HG02610 (cell line): ENCODE measurements around the gene CADM2.
"Not testable (repeated sequence)": the region's sequence is repeated elsewhere in the genome, so short reads cannot be mapped to it uniquely, and the experiment has no call there.

ENCODE experiments used
- ATAC-seq: cut with Tn5 transposase; IDR thresholded peaks from one replicate; pipeline ENCODE4 v1.9.1; 2021; ENCODE audit warnings: mild to moderate bottlenecking, moderate library complexity; ENCODE audit not compliant: unreplicated experiment

Gene CADM2

GRCh38 chr3:85627932-85628331, 669.1 kb downstream of the CADM2 start:
- ATAC-seq: no peak

GRCh38 chr3:85631070-85631469, 672.3 kb downstream of the CADM2 start:
- ATAC-seq: no peak

- no peak for ATAC-seq
Observed at GRCh38 chr3:85632921-85633320, 674.1 kb downstream of the CADM2 start.

GRCh38 chr3:85652360-85652759, 693.6 kb downstream of the CADM2 start:
- ATAC-seq: peak; percentile 49

GRCh38 chr3:85660451-85660850, 701.7 kb downstream of the CADM2 start:
- no peak for ATAC-seq

GRCh38 chr3:85662462-85662861, 703.7 kb downstream of the CADM2 start:
- no peak for ATAC-seq

- no peak for ATAC-seq
Observed at GRCh38 chr3:85667744-85668143, 709.0 kb downstream of the CADM2 start.

- ATAC-seq: no peak
Observed at GRCh38 chr3:85670634-85671205, 711.9 kb downstream of the CADM2 start.

- ATAC-seq: no peak
Observed at GRCh38 chr3:85672761-85673160, 714.0 kb downstream of the CADM2 start.

GRCh38 chr3:85678713-85679112, 719.9 kb downstream of the CADM2 start:
- ATAC-seq: no peak

- ATAC-seq: no peak
Observed at GRCh38 chr3:85681906-85682305, 723.1 kb downstream of the CADM2 start.

- no peak for ATAC-seq
Observed at GRCh38 chr3:85691196-85691595, 732.4 kb downstream of the CADM2 start.

- ATAC-seq: no peak
Observed at GRCh38 chr3:85697156-85697555, 738.4 kb downstream of the CADM2 start.

- ATAC-seq: no peak
Observed at GRCh38 chr3:85706130-85706529, 747.3 kb downstream of the CADM2 start.

- ATAC-seq: not testable (repeated sequence)
Observed at GRCh38 chr3:85708325-85708724, 749.5 kb downstream of the CADM2 start.

- no peak for ATAC-seq
Observed at GRCh38 chr3:85709346-85709892, 750.6 kb downstream of the CADM2 start.

GRCh38 chr3:85710490-85710889, 751.7 kb downstream of the CADM2 start:
- ATAC-seq: no peak

- ATAC-seq: no peak
Observed at GRCh38 chr3:85721409-85722145, 762.8 kb downstream of the CADM2 start.

- no peak for ATAC-seq
Observed at GRCh38 chr3:85725809-85726208, 767.0 kb downstream of the CADM2 start.

- ATAC-seq: no peak
Observed at GRCh38 chr3:85726241-85726640, 767.5 kb downstream of the CADM2 start.

- ATAC-seq: no peak
Observed at GRCh38 chr3:85737846-85738245, 779.1 kb downstream of the CADM2 start.

GRCh38 chr3:85740561-85740960, 781.8 kb downstream of the CADM2 start:
- no peak for ATAC-seq
